Prostate gland (tissue), 2 donors: ENCODE results near the gene MUSTN1.

Experiments used
- CTCF ChIP-seq, 4 experiments: fragments of 200-600 bp in 2 of 4; fragments of 450-650 bp in 2 of 4; sonication (generic) in 2 of 4; IDR thresholded peaks; 1 replicate in 3 of 4; 2 replicates in 1 of 4; pipeline ENCODE4 v1.5.1; 2016 to 2019; ENCODE audit warnings: antibody characterized with exemption in 4 of 4, mild to moderate bottlenecking in 2 of 4, moderate library complexity in 2 of 4
- POLR2A ChIP-seq: fragments of 450-650 bp; IDR thresholded peaks from one replicate; pipeline ENCODE4 v1.6.1; 2016; ENCODE audit warnings: antibody characterized with exemption, mild to moderate bottlenecking
- POLR2AphosphoS5 ChIP-seq: sonication (generic); formaldehyde crosslinking; IDR thresholded peaks from one replicate; pipeline ENCODE4 v1.6.1; 2017; ENCODE audit warnings: antibody characterized with exemption

- TF ChIP-seq CTCF (IDR thresholded peaks at IDR 0.05), result no peak
- TF ChIP-seq POLR2AphosphoS5, result no peak
- TF ChIP-seq POLR2A, result no peak
Observed at GRCh38 chr3:52791366-52791765, 43.5 kb downstream of the MUSTN1 start.
